T-helper 17 cell (primary cell): ENCODE measurements around the gene TENM4. TPM values are rescaled to one million over a fixed set of nuclear protein-coding genes. Genes with fewer than 3 reads are reported as not detected.
"Not testable (repeated sequence)": the region's sequence is repeated elsewhere in the genome, so short reads cannot be mapped to it uniquely, and the experiment has no call there.

Source experiments
- ATAC-seq: fragments of 150-1000 bp; cut with Tn5 transposase; 2 replicates; pipeline ENCODE4 v1.10.0; 2021; ENCODE audit warnings: mild to moderate bottlenecking, moderate library complexity
- DNase-seq, 3 donors: peaks; one replicate each; pipeline versions ENCODE4 v3.0.0 to v3.0.0-alpha.2; 2020 to 2021
- H3K9me3 ChIP-seq: one replicate; pipeline ENCODE4 v1.7.0; 2013; ENCODE audit warnings: low read length, mild to moderate bottlenecking; ENCODE audit not compliant: control insufficient read depth, poor library complexity, severe bottlenecking
- H3K27ac Mint-ChIP-seq: one replicate; pipeline ENCODE4 v1.8.0; 2022; ENCODE audit warnings: mild to moderate bottlenecking, moderate library complexity, mixed read lengths
- H3K27me3 Mint-ChIP-seq: one replicate; pipeline ENCODE4 v1.8.0; 2022; ENCODE audit warnings: mixed read lengths
- H3K36me3 Mint-ChIP-seq: one replicate; pipeline ENCODE4 v1.8.0; 2022; ENCODE audit warnings: low read depth, mixed read lengths
- H3K4me1 Mint-ChIP-seq: one replicate; pipeline ENCODE4 v1.8.0; 2022; ENCODE audit warnings: mild to moderate bottlenecking, mixed read lengths
- H3K4me3 Mint-ChIP-seq: one replicate; pipeline ENCODE4 v1.8.0; 2022; ENCODE audit warnings: mild to moderate bottlenecking, moderate library complexity, mixed read lengths
- total RNA-seq, 4 donors: library from RNA in 2 of 4; stranded (reverse) in 2 of 4; gene quantifications; one replicate each; pipeline ENCODE4 v1.2.3 and lab custom pipeline; 2022 to 2026

Gene TENM4
- total RNA-seq, 2 donors from 2014 or later: 0.31 to 0.97 TPM

GRCh38 chr11:79242616-79243015, 198.2 kb downstream of the TENM4 start:
- Mint-ChIP-seq H3K4me3 (no peak overlapping the region), H3K4me1 (no peaks in the 10 kb centered on the region), H3K27ac (no peak overlapping the region), H3K36me3 (no peaks in the 10 kb centered on the region), H3K27me3 (peaks cover 20% of the 10 kb centered on the region)
- ATAC-seq: no peak
- no peak for DNase-seq
- H3K9me3 ChIP-seq: no peaks in the 10 kb centered on the region

DNA sequence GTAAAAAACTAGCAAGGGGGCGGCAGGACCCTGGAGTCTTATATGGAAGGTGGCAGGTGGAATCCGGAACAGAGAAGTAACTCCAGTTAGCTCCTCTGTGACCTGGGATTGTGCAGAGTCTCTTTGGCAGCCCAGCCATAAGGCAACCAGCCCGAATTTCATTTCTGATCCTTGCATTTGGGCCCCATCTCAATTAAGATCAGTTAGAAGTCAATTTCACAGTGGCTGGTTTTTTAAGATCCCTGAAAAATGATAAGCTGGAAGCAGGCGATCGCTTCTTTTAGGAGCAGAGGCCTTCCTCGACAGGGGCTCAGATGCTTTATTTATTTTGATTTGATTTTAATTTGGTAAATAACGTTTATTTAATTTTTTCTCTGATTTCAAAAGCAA, 199.0 kb downstream of the TENM4 start:
- DNase-seq (no peak), ATAC-seq (no peak)
- no peaks in the 10 kb centered on the region for H3K4me1 Mint-ChIP-seq
- H3K27me3 Mint-ChIP-seq: peaks cover 20% of the 10 kb centered on the region
- no peaks in the 10 kb centered on the region for H3K36me3 Mint-ChIP-seq
- H3K9me3 ChIP-seq: no peaks in the 10 kb centered on the region
- no peak overlapping the region for H3K27ac Mint-ChIP-seq
- no peak overlapping the region for H3K4me3 Mint-ChIP-seq

DNA sequence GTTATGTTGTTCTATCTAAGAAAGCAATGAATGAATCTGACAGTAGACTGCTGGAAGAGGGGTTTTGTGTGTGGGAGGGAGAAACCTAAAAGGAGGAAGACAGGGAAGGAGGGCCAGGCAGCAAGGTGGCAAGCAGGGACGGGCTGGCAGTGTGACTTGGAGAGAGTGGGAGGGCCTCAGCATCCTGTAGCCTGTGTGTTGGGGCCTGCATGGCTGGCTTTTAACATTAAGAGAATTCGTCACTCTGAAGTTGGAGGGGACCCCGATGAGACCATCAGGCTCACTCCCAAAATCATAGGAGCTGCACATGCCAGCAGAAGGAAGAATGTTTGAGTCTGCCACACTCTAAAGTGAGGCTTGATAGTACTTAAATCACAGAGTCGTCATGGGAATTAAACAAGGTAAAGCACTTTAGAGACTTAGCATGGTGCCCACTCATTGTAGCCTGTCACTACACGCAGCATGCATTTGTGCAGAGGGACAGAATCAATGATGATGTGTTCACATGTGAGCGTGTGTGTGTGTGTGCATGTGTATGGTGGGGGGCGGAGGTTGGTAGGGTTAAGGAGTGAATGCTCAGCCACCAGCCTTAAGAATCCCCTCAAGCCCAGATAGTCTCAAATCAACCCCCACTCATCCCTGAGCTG, 199.5 kb downstream of the TENM4 start:
- H3K27ac Mint-ChIP-seq: no peak overlapping the region
- no peaks in the 10 kb centered on the region for H3K4me1 Mint-ChIP-seq
- no peak for ATAC-seq
- no peaks in the 10 kb centered on the region for H3K9me3 ChIP-seq
- peaks cover 24% of the 10 kb centered on the region for H3K27me3 Mint-ChIP-seq
- no peak overlapping the region for H3K4me3 Mint-ChIP-seq
- H3K36me3 Mint-ChIP-seq: no peaks in the 10 kb centered on the region
- DNase-seq: no peak

- no peaks in the 10 kb centered on the region for H3K36me3 Mint-ChIP-seq
- H3K4me1 Mint-ChIP-seq: no peaks in the 10 kb centered on the region
- no peak overlapping the region for H3K4me3 Mint-ChIP-seq
These were observed 203.1 kb downstream of the TENM4 start for GRCh38 chr11:79237703-79238102.

GRCh38 chr11:79237091-79237490, 203.7 kb downstream of the TENM4 start:
- H3K27ac Mint-ChIP-seq: no peak overlapping the region
- H3K9me3 ChIP-seq: no peaks in the 10 kb centered on the region
- ATAC-seq (no peak), DNase-seq (no peak)
- H3K27me3 Mint-ChIP-seq: peaks cover 16% of the 10 kb centered on the region
- no peaks in the 10 kb centered on the region for H3K36me3 Mint-ChIP-seq
- H3K4me3 Mint-ChIP-seq: no peak overlapping the region
- H3K4me1 Mint-ChIP-seq: no peaks in the 10 kb centered on the region

More at GRCh38 chr11:79237703-79238102, 203.1 kb downstream of the TENM4 start:
- H3K9me3 ChIP-seq: no peaks in the 10 kb centered on the region
- H3K27ac Mint-ChIP-seq: no peak overlapping the region
- H3K27me3 Mint-ChIP-seq: peaks cover 20% of the 10 kb centered on the region
- ATAC-seq (no peak), DNase-seq (no peak)

- DNase-seq: no peak
- H3K4me3 Mint-ChIP-seq: no peak overlapping the region
- no peaks in the 10 kb centered on the region for H3K9me3 ChIP-seq
- H3K4me1 Mint-ChIP-seq: no peaks in the 10 kb centered on the region
- H3K27ac Mint-ChIP-seq: no peak overlapping the region
- no peaks in the 10 kb centered on the region for H3K36me3 Mint-ChIP-seq
- peaks cover 16% of the 10 kb centered on the region for H3K27me3 Mint-ChIP-seq
- no peak for ATAC-seq
These were observed 204.3 kb downstream of the TENM4 start for GRCh38 chr11:79236541-79236971.

- H3K4me3 Mint-ChIP-seq: no peak overlapping the region
- no peak for DNase-seq
- H3K9me3 ChIP-seq: no peaks in the 10 kb centered on the region
These were observed 205.1 kb downstream of the TENM4 start for GRCh38 chr11:79235696-79236095.

DNA sequence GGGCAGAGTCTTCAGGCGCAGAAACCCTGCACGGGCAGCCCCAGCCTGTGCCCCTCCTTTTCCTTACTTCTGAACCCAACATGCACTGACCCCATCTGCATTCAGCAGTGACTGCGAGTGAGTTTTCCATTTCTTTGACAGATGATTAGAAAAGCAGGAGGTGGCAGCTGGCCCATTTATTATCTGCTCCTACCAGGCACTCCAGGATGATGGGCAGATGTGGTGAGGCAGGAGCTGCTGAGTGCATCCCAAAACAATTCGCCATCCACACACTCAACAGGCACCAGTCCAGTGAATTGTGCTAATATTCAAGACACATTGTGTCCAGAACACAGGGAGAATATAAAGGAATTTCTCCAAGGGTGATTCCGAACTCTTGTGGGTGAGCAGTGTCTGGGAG, 208.5 kb downstream of the TENM4 start:
- no peak overlapping the region for H3K27ac Mint-ChIP-seq

More at GRCh38 chr11:79235696-79236095, 205.1 kb downstream of the TENM4 start:
- Mint-ChIP-seq H3K4me1 (no peaks in the 10 kb centered on the region), H3K36me3 (no peaks in the 10 kb centered on the region), H3K27ac (no peak overlapping the region), H3K27me3 (peaks cover 11% of the 10 kb centered on the region)
- ATAC-seq: no peak

GRCh38 chr11:79229047-79229446, 211.8 kb downstream of the TENM4 start:
- H3K9me3 ChIP-seq: no peaks in the 10 kb centered on the region
- no peaks in the 10 kb centered on the region for H3K4me1 Mint-ChIP-seq
- ATAC-seq (no peak), DNase-seq (no peak)
- H3K27me3 Mint-ChIP-seq: peaks cover 6% of the 10 kb centered on the region
- H3K27ac Mint-ChIP-seq: no peak overlapping the region
- no peak overlapping the region for H3K4me3 Mint-ChIP-seq
- H3K36me3 Mint-ChIP-seq: no peaks in the 10 kb centered on the region

More for the DNA sequence above, 208.5 kb downstream of the TENM4 start:
- H3K4me1 Mint-ChIP-seq: no peaks in the 10 kb centered on the region
- H3K27me3 Mint-ChIP-seq: peaks cover 11% of the 10 kb centered on the region
- no peak for DNase-seq
- H3K9me3 ChIP-seq: no peaks in the 10 kb centered on the region
- H3K4me3 Mint-ChIP-seq: no peak overlapping the region
- H3K36me3 Mint-ChIP-seq: no peaks in the 10 kb centered on the region
- ATAC-seq: no peak

DNA sequence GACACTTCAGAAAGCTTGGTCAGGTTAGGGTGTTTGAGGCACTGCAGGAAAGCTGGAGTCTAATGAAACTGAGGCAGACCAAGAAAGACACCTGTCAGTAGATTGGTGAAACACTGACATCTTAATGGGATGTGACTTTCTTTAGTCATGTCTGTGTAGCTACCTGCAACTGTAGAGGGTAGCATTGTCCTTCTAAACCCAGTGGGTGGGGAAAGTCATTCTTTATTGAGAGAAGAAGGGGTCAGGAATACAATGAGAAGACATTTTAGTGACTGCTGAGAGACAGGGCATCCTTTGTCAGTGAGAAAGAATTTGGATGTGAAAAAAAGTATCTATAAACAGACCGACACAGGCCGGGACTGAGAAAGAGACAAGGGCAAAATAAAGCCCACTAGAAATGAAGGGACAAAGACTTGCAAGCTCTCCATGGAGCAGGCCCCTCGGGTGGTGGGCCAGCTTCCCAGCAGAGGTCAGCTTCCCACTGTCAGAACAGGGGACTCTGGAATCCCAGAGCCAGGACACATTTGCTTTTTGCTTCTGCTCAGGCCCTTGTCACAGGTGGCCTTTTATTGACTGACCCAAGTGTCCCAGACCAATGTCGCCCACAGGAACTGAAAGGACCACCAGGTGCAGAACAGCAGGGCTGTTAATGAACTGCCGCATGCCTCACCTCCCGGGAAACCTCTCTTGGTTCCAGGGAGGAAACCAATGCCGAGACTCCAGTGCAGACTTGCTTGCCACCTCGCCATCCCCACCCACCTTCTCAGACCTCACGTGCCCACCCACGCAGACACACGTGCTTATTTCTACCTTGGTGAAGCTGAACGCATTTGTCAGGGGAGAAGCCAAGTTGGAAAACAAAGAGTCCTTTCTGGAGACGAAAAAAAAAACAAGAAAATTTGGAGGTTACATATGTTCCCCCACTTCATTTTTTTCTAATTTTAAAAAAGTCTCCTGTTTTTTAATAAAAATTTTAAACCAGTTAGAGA, 212.8 kb downstream of the TENM4 start:
- DNase-seq (no peak), ATAC-seq (no peak)
- H3K9me3 ChIP-seq: no peaks in the 10 kb centered on the region
- Mint-ChIP-seq H3K27me3 (peaks cover 6% of the 10 kb centered on the region), H3K36me3 (no peaks in the 10 kb centered on the region), H3K4me1 (no peaks in the 10 kb centered on the region), H3K27ac (no peak overlapping the region), H3K4me3 (no peak overlapping the region)

GRCh38 chr11:79227308-79227707, 213.5 kb downstream of the TENM4 start:
- no peaks in the 10 kb centered on the region for H3K4me1 Mint-ChIP-seq
- H3K9me3 ChIP-seq: no peaks in the 10 kb centered on the region
- ATAC-seq (no peak), DNase-seq (no peak)
- peaks cover 6% of the 10 kb centered on the region for H3K27me3 Mint-ChIP-seq
- H3K36me3 Mint-ChIP-seq: no peaks in the 10 kb centered on the region
- no peak overlapping the region for H3K27ac Mint-ChIP-seq
- H3K4me3 Mint-ChIP-seq: no peak overlapping the region

DNA sequence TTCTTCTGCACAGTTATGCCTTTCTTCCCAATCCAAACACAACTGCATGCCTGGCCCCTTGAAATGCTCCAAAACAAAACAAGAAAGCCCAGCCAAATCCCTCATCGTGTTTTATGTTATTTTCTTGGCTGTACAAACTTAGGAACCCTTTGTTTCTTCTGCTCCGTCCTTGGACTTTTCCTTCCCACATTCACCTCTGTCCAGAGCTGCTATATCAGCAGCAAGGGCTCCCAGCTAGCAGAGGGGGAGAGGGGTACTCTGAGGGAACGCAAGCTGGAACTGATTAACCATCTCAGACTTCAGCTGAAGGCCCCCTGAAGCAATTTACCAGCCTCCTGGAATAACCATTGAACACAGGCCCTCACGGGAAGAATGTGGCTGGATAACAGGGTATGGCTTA, 214.7 kb downstream of the TENM4 start:
- H3K4me3 Mint-ChIP-seq: no peak overlapping the region
- peaks cover 6% of the 10 kb centered on the region for H3K27me3 Mint-ChIP-seq
- H3K36me3 Mint-ChIP-seq: no peaks in the 10 kb centered on the region
- no peak for ATAC-seq
- no peaks in the 10 kb centered on the region for H3K4me1 Mint-ChIP-seq
- DNase-seq: no peak
- H3K27ac Mint-ChIP-seq: no peak overlapping the region
- H3K9me3 ChIP-seq: no peaks in the 10 kb centered on the region

DNA sequence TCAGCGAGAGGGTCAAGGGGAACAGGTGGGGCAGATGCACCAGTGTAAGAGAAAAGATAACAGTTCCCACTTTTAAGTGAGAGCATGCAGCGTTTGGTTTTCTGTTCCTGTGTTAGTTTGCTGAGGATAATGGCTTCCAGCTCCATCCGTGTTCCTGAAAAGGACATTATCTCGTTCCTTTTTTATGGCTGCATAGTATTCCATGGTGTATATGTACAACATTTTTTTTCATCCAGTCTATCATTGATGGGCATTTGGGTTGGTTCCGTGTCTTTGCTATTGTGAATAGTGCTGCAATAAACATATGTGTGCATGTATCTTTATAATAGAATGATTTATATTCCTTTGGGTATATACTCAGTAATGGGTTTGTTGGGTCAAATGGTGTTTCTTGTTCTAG, 218.7 kb downstream of the TENM4 start:
- H3K9me3 ChIP-seq, H3K4me1 Mint-ChIP-seq, DNase-seq, H3K4me3 Mint-ChIP-seq, H3K27ac Mint-ChIP-seq, ATAC-seq, H3K36me3 Mint-ChIP-seq, H3K27me3 Mint-ChIP-seq: not testable (repeated sequence)
